ENCODE results near the gene RYR3.
A peak's percentile ranks its signal among the peaks of the same experiment; 100 is the strongest.

Gene RYR3

GRCh38 chr15:33612721-33613304, 302.0 kb downstream of the RYR3 start:
- TF ChIP-seq CTCF (IDR thresholded peaks at IDR 0.05): no peak

- TF ChIP-seq CTCF (IDR thresholded peaks at IDR 0.05): no peak
Observed at GRCh38 chr15:33616475-33616874, 305.7 kb downstream of the RYR3 start.

GRCh38 chr15:33618350-33618749, 307.6 kb downstream of the RYR3 start:
- no peak for TF ChIP-seq CTCF (IDR thresholded peaks at IDR 0.05)

- no peak for TF ChIP-seq CTCF (IDR thresholded peaks at IDR 0.05)
Observed at GRCh38 chr15:33621141-33621540, 310.4 kb downstream of the RYR3 start.

- TF ChIP-seq CTCF (IDR thresholded peaks at IDR 0.05): peak; percentile 15; the same call in 1 of the 2 replicates
Observed at GRCh38 chr15:33623010-33623409, 312.2 kb downstream of the RYR3 start.

- TF ChIP-seq CTCF (IDR thresholded peaks at IDR 0.05): no peak
Observed at GRCh38 chr15:33624439-33624838, 313.7 kb downstream of the RYR3 start.

GRCh38 chr15:33629647-33630046, 318.9 kb downstream of the RYR3 start:
- no peak for TF ChIP-seq CTCF (IDR thresholded peaks at IDR 0.05)

GRCh38 chr15:33636234-33636633, 325.5 kb downstream of the RYR3 start:
- no peak for TF ChIP-seq CTCF (IDR thresholded peaks at IDR 0.05)

All from LNCAP (cell line).